22Rv1 (cell line): ENCODE measurements around the gene MCOLN3.
"Not testable (repeated sequence)": the region's sequence is repeated elsewhere in the genome, so short reads cannot be mapped to it uniquely, and the experiment has no call there.

Experiments used
- H3K27ac ChIP-seq: fragments of 450-650 bp; 2 replicates; pipeline ENCODE4 v1.5.1; 2017
- ZFX ChIP-seq: fragments of 450-650 bp; IDR thresholded peaks from 2 replicates; pipeline ENCODE4 v1.6.1; 2017; ENCODE audit warnings: antibody characterized with exemption, borderline replicate concordance
- TF ChIP-seq, protein P1 (sequence below): fragments of 450-650 bp; IDR thresholded peaks from 2 replicates; pipeline ENCODE4 v1.5.1; 2017; ENCODE audit warnings: mild to moderate bottlenecking

Gene MCOLN3

DNA sequence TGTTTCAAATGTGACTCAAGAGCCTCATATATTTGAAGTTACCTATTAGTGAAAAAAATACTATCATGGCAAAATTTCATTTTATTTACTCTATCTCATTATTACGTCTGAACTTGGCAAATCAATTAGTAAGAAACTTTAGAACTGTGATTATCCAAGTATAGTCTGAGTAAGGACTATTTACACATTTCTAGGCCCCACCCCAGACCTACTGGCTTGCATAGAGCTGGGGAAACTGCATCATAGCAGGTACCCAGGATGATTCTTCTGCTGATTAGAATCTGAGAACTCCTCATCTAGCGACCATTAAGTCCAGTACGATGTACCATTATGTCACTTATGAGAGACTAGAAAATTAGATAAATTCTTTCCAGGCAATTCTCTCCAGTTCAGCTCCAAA lies 20.1 kb downstream of the MCOLN3 start:
- TF ChIP-seq ZFX: no peak
- TF ChIP-seq, protein P1, sequence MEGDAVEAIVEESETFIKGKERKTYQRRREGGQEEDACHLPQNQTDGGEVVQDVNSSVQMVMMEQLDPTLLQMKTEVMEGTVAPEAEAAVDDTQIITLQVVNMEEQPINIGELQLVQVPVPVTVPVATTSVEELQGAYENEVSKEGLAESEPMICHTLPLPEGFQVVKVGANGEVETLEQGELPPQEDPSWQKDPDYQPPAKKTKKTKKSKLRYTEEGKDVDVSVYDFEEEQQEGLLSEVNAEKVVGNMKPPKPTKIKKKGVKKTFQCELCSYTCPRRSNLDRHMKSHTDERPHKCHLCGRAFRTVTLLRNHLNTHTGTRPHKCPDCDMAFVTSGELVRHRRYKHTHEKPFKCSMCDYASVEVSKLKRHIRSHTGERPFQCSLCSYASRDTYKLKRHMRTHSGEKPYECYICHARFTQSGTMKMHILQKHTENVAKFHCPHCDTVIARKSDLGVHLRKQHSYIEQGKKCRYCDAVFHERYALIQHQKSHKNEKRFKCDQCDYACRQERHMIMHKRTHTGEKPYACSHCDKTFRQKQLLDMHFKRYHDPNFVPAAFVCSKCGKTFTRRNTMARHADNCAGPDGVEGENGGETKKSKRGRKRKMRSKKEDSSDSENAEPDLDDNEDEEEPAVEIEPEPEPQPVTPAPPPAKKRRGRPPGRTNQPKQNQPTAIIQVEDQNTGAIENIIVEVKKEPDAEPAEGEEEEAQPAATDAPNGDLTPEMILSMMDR: no peak
- no peak overlapping the region for H3K27ac ChIP-seq

DNA sequence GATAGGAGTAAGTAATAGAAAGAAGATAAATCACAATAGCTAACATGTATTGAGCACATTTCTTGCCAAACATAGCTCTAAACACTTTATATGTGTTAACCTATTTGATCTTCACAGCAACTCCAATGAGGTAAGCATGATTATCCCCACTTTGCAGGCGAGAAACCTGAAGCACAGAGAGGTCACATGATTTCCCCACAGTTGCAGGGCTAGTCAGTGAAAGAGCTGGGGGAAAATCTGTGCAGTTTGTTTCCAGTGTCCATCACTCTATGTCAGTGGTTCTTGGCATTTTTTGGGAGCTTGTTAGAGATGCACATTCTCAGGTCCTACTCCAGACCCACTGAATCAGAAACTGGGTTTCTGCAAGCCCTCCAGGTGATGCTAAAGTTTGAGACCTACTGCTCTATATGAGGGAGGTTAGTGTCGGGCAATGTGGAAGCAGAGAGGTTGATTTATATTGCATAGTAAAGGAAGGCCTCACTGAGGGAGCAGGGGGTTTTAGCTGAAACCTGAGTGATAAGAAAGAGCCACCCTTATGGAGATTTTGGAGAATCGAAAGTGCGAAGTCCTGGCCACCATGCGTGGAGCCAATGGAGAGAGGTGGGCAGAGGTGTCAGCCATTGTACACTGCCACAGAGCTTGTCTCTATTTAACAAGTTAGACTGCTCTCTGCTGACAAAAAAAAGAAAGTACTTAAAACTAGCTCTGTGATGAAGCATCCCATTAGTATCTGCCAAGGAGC lies 20.9 kb downstream of the MCOLN3 start:
- no peak overlapping the region for H3K27ac ChIP-seq
- TF ChIP-seq, protein P1: no peak
- no peak for TF ChIP-seq ZFX

GRCh38 chr1:85025940-85026339 lies 22.4 kb downstream of the MCOLN3 start:
- TF ChIP-seq ZFX: no peak
- TF ChIP-seq, protein P1: no peak
- no peak overlapping the region for H3K27ac ChIP-seq

DNA sequence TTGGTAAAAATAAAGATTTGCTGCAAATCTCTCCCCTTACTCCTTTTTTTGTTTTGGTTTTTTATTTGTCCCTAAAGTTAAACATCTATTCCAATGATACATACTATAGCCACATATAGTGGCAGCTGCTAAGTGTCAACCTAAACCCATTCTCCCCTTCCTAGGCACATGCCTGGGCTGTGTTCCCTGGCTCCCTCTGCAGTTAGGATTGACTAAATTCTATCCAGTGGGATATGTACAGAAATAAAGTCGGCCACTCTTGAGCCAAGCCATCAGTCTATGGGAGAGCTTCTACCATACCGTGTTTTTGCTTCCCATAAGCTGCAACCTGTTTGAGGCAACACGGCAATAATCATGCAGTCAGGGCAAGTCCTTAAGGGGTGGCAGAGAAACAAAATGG lies 23.6 kb downstream of the MCOLN3 start:
- H3K27ac ChIP-seq: no peak overlapping the region
- TF ChIP-seq, protein P1: no peak
- TF ChIP-seq ZFX: no peak

DNA sequence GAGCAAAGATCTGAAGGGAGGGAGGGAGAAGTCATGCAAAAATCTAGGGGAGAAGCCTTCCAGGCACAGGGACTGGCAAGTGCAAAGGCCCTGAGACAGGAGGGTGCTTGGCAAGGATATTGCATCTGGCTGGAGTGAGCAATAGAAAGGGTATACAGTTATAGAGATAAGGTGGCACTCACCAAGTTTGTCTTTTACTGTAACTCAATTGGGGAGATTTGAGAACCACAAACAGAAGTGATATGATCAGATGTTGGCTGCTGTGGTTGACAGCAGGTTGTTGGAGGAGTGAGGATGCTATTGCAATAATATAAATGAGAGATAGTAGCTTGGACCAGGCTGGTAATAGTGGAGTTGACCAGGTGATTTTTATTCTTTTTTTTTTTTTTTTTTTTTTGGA lies 25.6 kb downstream of the MCOLN3 start:
- TF ChIP-seq ZFX: no peak
- TF ChIP-seq, protein P1: no peak
- no peak overlapping the region for H3K27ac ChIP-seq

GRCh38 chr1:85019994-85020393 lies 28.3 kb downstream of the MCOLN3 start:
- TF ChIP-seq, protein P1: no peak
- no peak for TF ChIP-seq ZFX
- no peak overlapping the region for H3K27ac ChIP-seq

GRCh38 chr1:85015826-85016225 lies 32.5 kb downstream of the MCOLN3 start:
- TF ChIP-seq, protein P1: no peak
- no peak for TF ChIP-seq ZFX
- no peak overlapping the region for H3K27ac ChIP-seq

DNA sequence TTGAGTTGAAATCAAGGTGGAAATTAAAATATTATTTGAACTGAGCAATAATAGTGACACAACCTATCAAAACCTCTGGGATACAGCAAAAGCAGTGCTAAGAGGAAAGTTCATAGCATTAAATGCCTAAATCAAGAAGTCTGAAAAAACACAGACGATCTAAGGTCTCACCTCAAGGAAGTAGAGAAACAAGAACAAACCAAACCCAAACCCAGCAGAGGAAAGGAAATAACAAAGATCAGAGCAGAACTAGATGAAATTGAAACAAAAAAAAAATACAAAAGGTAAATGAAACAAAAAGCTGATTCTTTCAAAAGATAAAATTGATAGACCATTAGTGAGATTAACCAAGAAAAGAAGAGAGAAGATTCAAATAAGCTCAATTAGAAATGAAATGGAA lies 42.7 kb downstream of the MCOLN3 start:
- H3K27ac ChIP-seq: not testable (repeated sequence)
